Adrenal gland (tissue), 12 donors: ENCODE data around the gene CSRNP2. TPM values are rescaled to one million over a fixed set of nuclear protein-coding genes. Genes with fewer than 3 reads are reported as not detected.

Experiments used
- DNase-seq, 7 donors: peaks; one replicate each; pipeline ENCODE4 v3.0.0-alpha.2; 2019 to 2020
- H3K27ac ChIP-seq, 5 donors: fragments of 200-600 bp; sonication (generic) in 4 of 5; 1 replicate in 3 of 5; 2 replicates in 2 of 5; pipeline versions ENCODE4 v1.5.1 to v1.8.0; 2016 to 2020; ENCODE audit warnings: mild to moderate bottlenecking in 1 of 5
- H3K27me3 ChIP-seq: fragments of 200-600 bp; 2 replicates; pipeline ENCODE4 v1.8.0; 2021
- H3K36me3 ChIP-seq, 2 donors: fragments of 200-600 bp; replicated peaks in 1 of 2; 1 replicate in 1 of 2; 2 replicates in 1 of 2; pipeline versions ENCODE4 v1.5.1 to v1.8.0; 2018 to 2022
- H3K4me1 ChIP-seq, 2 donors: fragments of 200-600 bp; replicated peaks in 1 of 2; 1 replicate in 1 of 2; 2 replicates in 1 of 2; pipeline versions ENCODE4 v1.5.1 to v1.8.0; 2018 to 2021
- H3K4me3 ChIP-seq, 4 donors: fragments of 200-600 bp; sonication (generic) in 3 of 4; one replicate each; pipeline ENCODE4 v1.5.1; 2016 to 2018
- H3K9me3 ChIP-seq, 3 donors: fragments of 200-600 bp; sonication (generic) in 1 of 3; replicated peaks in 1 of 3; 1 replicate in 2 of 3; 2 replicates in 1 of 3; pipeline versions ENCODE4 v1.5.1 to v1.8.0; 2016 to 2021
- POLR2A ChIP-seq, 2 donors: fragments of 450-650 bp; IDR thresholded peaks; one replicate each; pipeline ENCODE4 v1.6.1; 2017; ENCODE audit warnings: antibody characterized with exemption in 2 of 2, mild to moderate bottlenecking in 2 of 2, moderate library complexity in 1 of 2
- WGBS, 4 donors: extraction: QIAGEN DNeasy Blood & Tissue Kit in 2 of 4; methylation state at CpG; one replicate each; pipeline versions ENCODE4 v1.1.5 to v1.1.7; 2013 to 2017; 5-methylcytosine and 5-hydroxymethylcytosine counted together
- intact Hi-C, 2 donors: fragments of 100-400 bp; cut with DNase I; formaldehyde crosslinking; loops; one replicate each; pipeline versions ENCODE4 v1.14.1 to v1.15.0; 2022 to 2023
- polyA plus RNA-seq, 3 donors: library from polyadenylated mRNA; stranded (reverse); fragments of 200-250 nt in 2 of 3; fragments of 350-450 nt in 1 of 3; fragmentation: Illumina TruSeq in 1 of 3; extraction: RNeasy Lipid Tissue Mini Kit (QIAGEN cat#74804) in 1 of 3; gene quantifications; one replicate each; pipeline ENCODE4 v1.2.3, GENCODE V29; 2013 to 2014
- total RNA-seq, 9 donors: library from RNA; depleted of rRNA in 4 of 9; stranded (reverse); fragments of >200 nt in 4 of 9; fragments of 120-200 nt in 1 of 9; fragmentation: NEBNext Ultra II Directional in 1 of 9; extraction: Animal tissue kit (Norgen Biotek cat#: 25700) in 1 of 9; gene quantifications; one replicate each; pipeline versions ENCODE4 v1.1.0 to v1.2.4, GENCODE V29; 2013 to 2023
- TF ChIP-seq, protein P1 (sequence below), 6 experiments: fragments of 450-650 bp in 4 of 6; fragments of 200-600 bp in 2 of 6; sonication (generic) in 1 of 6; IDR thresholded peaks; 1 replicate in 5 of 6; 2 replicates in 1 of 6; pipeline versions ENCODE4 v1.5.1 to v1.8.0; 2016 to 2021; ENCODE audit warnings: antibody characterized with exemption in 6 of 6, mild to moderate bottlenecking in 2 of 6, moderate library complexity in 1 of 6
- donor health status: healthy with polysubstance abuse.
- donor health status: Bipolar disorder and iron deficiency.
- donor health status: DM: yes; HTN: yes; CAD: no.
- donor health status: DM: no; HTN: no; CAD: no.
- donor health status: DM: no; HTN: no; CAD: no.
- donor health status: DM: yes; HTN: yes; CAD: no.

Gene CSRNP2
- total and polyA plus RNA-seq, 12 donors, result 15.6 to 29.2 (median 22.7) TPM

GRCh38 chr12:51086933-51087332 lies 3.5 kb upstream of the CSRNP2 start:
- Histone ChIP-seq H3K9me3 (no peaks in the 10 kb centered on the region), H3K36me3 (peaks cover 0 to 5% of the 10 kb centered on the region in 2 donors), H3K4me3 (no peak overlapping the region), H3K27me3 (no peaks in the 10 kb centered on the region), H3K4me1 (peaks cover 0 to 5% of the 10 kb centered on the region in 2 donors), H3K27ac (no peak overlapping the region)
- intact Hi-C loops, result loop anchor here in 1 of 2 donors (5.0 kb wide), 1 partner anchor 35 kb away; no protein-coding TSS in a partner anchor
- no peak for DNase-seq
- 81 to 93% (median 88%) methylated on average over 10 of the region's 10 CpGs for WGBS, 4 donors
- TF ChIP-seq, protein P1, sequence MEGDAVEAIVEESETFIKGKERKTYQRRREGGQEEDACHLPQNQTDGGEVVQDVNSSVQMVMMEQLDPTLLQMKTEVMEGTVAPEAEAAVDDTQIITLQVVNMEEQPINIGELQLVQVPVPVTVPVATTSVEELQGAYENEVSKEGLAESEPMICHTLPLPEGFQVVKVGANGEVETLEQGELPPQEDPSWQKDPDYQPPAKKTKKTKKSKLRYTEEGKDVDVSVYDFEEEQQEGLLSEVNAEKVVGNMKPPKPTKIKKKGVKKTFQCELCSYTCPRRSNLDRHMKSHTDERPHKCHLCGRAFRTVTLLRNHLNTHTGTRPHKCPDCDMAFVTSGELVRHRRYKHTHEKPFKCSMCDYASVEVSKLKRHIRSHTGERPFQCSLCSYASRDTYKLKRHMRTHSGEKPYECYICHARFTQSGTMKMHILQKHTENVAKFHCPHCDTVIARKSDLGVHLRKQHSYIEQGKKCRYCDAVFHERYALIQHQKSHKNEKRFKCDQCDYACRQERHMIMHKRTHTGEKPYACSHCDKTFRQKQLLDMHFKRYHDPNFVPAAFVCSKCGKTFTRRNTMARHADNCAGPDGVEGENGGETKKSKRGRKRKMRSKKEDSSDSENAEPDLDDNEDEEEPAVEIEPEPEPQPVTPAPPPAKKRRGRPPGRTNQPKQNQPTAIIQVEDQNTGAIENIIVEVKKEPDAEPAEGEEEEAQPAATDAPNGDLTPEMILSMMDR (IDR thresholded peaks at IDR 0.05), result no peak
- TF ChIP-seq POLR2A (IDR thresholded peaks at IDR 0.05), result no peak

DNA sequence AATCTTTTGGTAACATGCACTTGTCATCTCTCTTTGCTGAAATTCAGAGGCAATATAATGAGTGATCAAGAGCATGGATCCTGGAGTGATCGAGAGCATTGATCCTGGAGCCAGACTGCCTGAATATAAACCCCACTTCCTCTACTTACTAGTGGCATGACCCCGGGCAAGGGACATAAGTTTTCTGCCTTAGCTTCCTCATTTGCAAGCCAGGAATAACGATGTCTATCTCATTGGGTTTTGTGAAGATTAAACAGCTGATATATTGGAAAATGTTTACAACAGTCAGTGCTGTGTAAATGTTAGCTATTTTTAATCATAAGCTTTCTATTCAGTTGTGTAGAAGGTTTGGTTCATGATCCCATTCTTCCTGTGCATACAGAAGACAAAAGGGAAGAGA lies 2.4 kb upstream of the CSRNP2 start:
- peaks cover 0 to 5% of the 10 kb centered on the region in 2 donors for H3K36me3 ChIP-seq
- TF ChIP-seq POLR2A (IDR thresholded peaks at IDR 0.05), result no peak
- TF ChIP-seq, protein P1 (IDR thresholded peaks at IDR 0.05), result no peak
- H3K9me3 ChIP-seq, result no peaks in the 10 kb centered on the region
- no peak overlapping the region for H3K27ac ChIP-seq
- no peak for DNase-seq
- H3K27me3 ChIP-seq, result no peaks in the 10 kb centered on the region
- intact Hi-C loops, result loop anchor here in 1 of 2 donors (5.0 kb wide), 1 partner anchor 33 kb away; no protein-coding TSS in a partner anchor
- 68 to 84% (median 76%) methylated on average over 3 of the region's 3 CpGs for WGBS, 4 donors
- H3K4me3 ChIP-seq, result no peak overlapping the region
- peaks cover 0 to 15% of the 10 kb centered on the region in 2 donors for H3K4me1 ChIP-seq

DNA sequence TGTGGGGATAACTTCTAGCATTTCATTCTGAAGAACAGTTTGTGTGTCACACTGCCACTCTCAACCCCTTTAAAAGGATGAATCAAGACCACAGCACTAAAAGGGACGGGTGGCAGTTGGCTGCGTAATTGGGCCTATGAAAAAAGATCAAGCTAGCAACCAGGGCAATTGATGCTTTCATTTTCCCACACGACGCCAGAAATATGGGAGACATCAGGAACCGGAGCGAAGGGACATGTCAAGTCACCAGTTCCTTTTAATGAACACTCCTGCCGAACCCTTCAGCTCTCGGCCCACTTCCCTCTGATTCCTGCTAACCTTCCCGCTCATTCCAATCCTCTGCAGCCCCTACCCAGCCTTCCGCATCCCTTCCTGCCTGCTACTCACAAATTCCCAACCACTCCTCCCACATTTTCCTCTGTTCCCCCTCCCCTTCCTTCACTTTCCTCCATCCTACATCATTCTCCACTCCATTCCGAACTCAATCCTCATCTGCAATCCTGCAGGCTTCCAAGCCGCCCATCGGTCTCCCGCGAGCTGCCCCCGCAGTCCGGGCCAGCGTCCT lies 753 bp downstream of the CSRNP2 start:
- peak; percentile 24 to 68 (median 26) for DNase-seq
- H3K36me3 ChIP-seq, result no peaks in the 10 kb centered on the region
- peaks cover 0 to 23% of the 10 kb centered on the region in 2 donors for H3K4me1 ChIP-seq
- H3K27ac ChIP-seq, result peak overlapping the region; percentile 76 to 95 (median 90)
- intact Hi-C loops, result no loop called here
- 0 to 1% (median 1%) methylated on average over 18 of the region's 18 CpGs for WGBS, 4 donors
- no peaks in the 10 kb centered on the region for H3K9me3 ChIP-seq
- TF ChIP-seq, protein P1 (IDR thresholded peaks at IDR 0.05), result no peak
- TF ChIP-seq POLR2A (IDR thresholded peaks at IDR 0.05), result no peak
- no peaks in the 10 kb centered on the region for H3K27me3 ChIP-seq
- peak overlapping the region; percentile 83 to 93 (median 91) for H3K4me3 ChIP-seq

DNA sequence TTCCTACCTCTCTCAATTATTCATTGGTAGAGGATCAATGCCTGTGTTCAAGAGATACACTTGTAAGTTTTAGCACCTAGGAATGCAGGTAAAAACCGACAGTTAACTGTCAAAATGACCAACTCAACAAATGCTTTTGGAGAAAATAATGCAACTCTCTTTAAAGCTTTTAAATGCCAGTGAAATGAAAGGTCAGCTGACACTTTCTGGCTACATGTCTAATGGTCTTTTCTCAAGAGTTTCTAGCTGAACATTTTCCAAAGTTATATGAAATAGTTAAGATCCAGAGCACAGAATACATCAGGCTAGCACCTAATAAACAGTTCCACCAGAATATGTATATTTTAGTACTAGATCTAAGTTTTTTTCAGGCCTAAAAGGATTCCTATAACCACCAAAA lies 2.0 kb downstream of the CSRNP2 start:
- Histone ChIP-seq H3K9me3 (no peaks in the 10 kb centered on the region), H3K27me3 (no peaks in the 10 kb centered on the region), H3K4me1 (peaks cover 0 to 35% of the 10 kb centered on the region in 2 donors), H3K4me3 (no peak overlapping the region), H3K27ac (peak overlapping the region in 1 of 5 donors; percentile 87), H3K36me3 (no peaks in the 10 kb centered on the region)
- TF ChIP-seq, protein P1 (IDR thresholded peaks at IDR 0.05), result no peak
- TF ChIP-seq POLR2A (IDR thresholded peaks at IDR 0.05), result no peak
- DNase-seq, result no peak
- intact Hi-C loops, result no loop called here
- 43 to 64% (median 51%) methylated on average over 1 of the region's 1 CpG for WGBS, 4 donors
